GM21526 (cell line): Measurements from ENCODE around the gene LGALS1.

ENCODE experiments used
- ATAC-seq: cut with Tn5 transposase; IDR thresholded peaks from one replicate; pipeline ENCODE4 v1.9.1; 2021; ENCODE audit warnings: moderate library complexity; ENCODE audit not compliant: unreplicated experiment, low FRiP score

The LGALS1 gene

GRCh38 chr22:37660709-37661045, 14.8 kb upstream of the LGALS1 start:
- no peak for ATAC-seq

- no peak for ATAC-seq
Measured at GRCh38 chr22:37661160-37661924, 14.1 kb upstream of the LGALS1 start.

GRCh38 chr22:37662039-37662438, 13.4 kb upstream of the LGALS1 start:
- ATAC-seq: no peak

- ATAC-seq: no peak
Measured at GRCh38 chr22:37663521-37664140, 11.8 kb upstream of the LGALS1 start.

- ATAC-seq: no peak
Measured at GRCh38 chr22:37664249-37665101, 11.0 kb upstream of the LGALS1 start.

- no peak for ATAC-seq
Measured at GRCh38 chr22:37665487-37665886, 9.9 kb upstream of the LGALS1 start.

GRCh38 chr22:37669586-37669985, 5.8 kb upstream of the LGALS1 start:
- no peak for ATAC-seq

- ATAC-seq: no peak
Measured at GRCh38 chr22:37672206-37672919, 3.1 kb upstream of the LGALS1 start.

- no peak for ATAC-seq
Measured at GRCh38 chr22:37672920-37673455, 2.4 kb upstream of the LGALS1 start.

GRCh38 chr22:37674248-37674647, 1.2 kb upstream of the LGALS1 start:
- ATAC-seq: no peak

GRCh38 chr22:37675930-37676735, 697 bp downstream of the LGALS1 start:
- no peak for ATAC-seq

- ATAC-seq: no peak
Measured at GRCh38 chr22:37676736-37677492, 1.5 kb downstream of the LGALS1 start.

- ATAC-seq: no peak
Measured at GRCh38 chr22:37677493-37677974, 2.1 kb downstream of the LGALS1 start.

- ATAC-seq: no peak
Measured at GRCh38 chr22:37678372-37678771, 2.9 kb downstream of the LGALS1 start.

GRCh38 chr22:37679670-37680069, 4.2 kb downstream of the LGALS1 start:
- no peak for ATAC-seq

GRCh38 chr22:37680191-37680851, 4.9 kb downstream of the LGALS1 start:
- no peak for ATAC-seq

GRCh38 chr22:37681001-37681424, 5.6 kb downstream of the LGALS1 start:
- ATAC-seq: no peak

- ATAC-seq: no peak
Measured at GRCh38 chr22:37681556-37682049, 6.2 kb downstream of the LGALS1 start.
